Activated CD4-positive, alpha-beta T cell treated with anti-CD3 and anti-CD28 coated beads for 4 hours (primary cell): Measurements from ENCODE around the gene ZNF516.

Experiments
- DNase-seq, 2 donors: peaks; one replicate each; pipeline ENCODE4 v3.0.0-alpha.2; 2020

ZNF516 gene

GRCh38 chr18:76353500-76353899 lies 141.5 kb downstream of the ZNF516 start:
- no peak for DNase-seq

- DNase-seq, result no peak
Observed at GRCh38 chr18:76353046-76353445, 142.0 kb downstream of the ZNF516 start.

GRCh38 chr18:76351961-76352581 lies 143.0 kb downstream of the ZNF516 start:
- DNase-seq, result no peak

- DNase-seq, result no peak
Observed at GRCh38 chr18:76350134-76351025, 144.7 kb downstream of the ZNF516 start.

- DNase-seq, result peak; percentile 52 to 63
Observed at GRCh38 chr18:76349067-76349715, 145.9 kb downstream of the ZNF516 start.

GRCh38 chr18:76348267-76349066 lies 146.6 kb downstream of the ZNF516 start:
- DNase-seq, result no peak

- DNase-seq, result no peak
Observed at GRCh38 chr18:76347341-76347740, 147.7 kb downstream of the ZNF516 start.

- DNase-seq, result no peak
Observed at GRCh38 chr18:76346490-76347130, 148.4 kb downstream of the ZNF516 start.

GRCh38 chr18:76345901-76346300 lies 149.1 kb downstream of the ZNF516 start:
- no peak for DNase-seq

- DNase-seq, result no peak
Observed at GRCh38 chr18:76343938-76344569, 151.0 kb downstream of the ZNF516 start.

GRCh38 chr18:76340410-76340809 lies 154.6 kb downstream of the ZNF516 start:
- no peak for DNase-seq

- DNase-seq, result no peak
Observed at GRCh38 chr18:76339246-76339620, 155.8 kb downstream of the ZNF516 start.

GRCh38 chr18:76338619-76339245 lies 156.3 kb downstream of the ZNF516 start:
- DNase-seq, result no peak

- DNase-seq, result no peak
Observed at GRCh38 chr18:76338088-76338487, 157.0 kb downstream of the ZNF516 start.

- DNase-seq, result no peak
Observed at GRCh38 chr18:76335859-76336640, 159.0 kb downstream of the ZNF516 start.

GRCh38 chr18:76328140-76328539 lies 166.9 kb downstream of the ZNF516 start:
- DNase-seq, result no peak

GRCh38 chr18:76323891-76324290 lies 171.2 kb downstream of the ZNF516 start:
- no peak for DNase-seq

- DNase-seq, result no peak
Observed at GRCh38 chr18:76322686-76323085, 172.4 kb downstream of the ZNF516 start.

- DNase-seq, result no peak
Observed at GRCh38 chr18:76319366-76319765, 175.7 kb downstream of the ZNF516 start.

- DNase-seq, result no peak
Observed at GRCh38 chr18:76318607-76319006, 176.4 kb downstream of the ZNF516 start.

- no peak for DNase-seq
Observed at GRCh38 chr18:76317136-76317535, 177.9 kb downstream of the ZNF516 start.
